AG04450 (cell line): Measurements from ENCODE around the gene MED29. TPM values are rescaled to one million over a fixed set of nuclear protein-coding genes. Genes with fewer than 3 reads are reported as not detected.

Source experiments
- CTCF ChIA-PET: fragments of 300-600, 350-600 bp; formaldehyde crosslinking; extraction: SDS; loops from one replicate; lab custom pipeline; 2022; ENCODE audit warnings: antibody characterized with exemption, inconsistent platforms; lab: Charles Lee
- POLR2A ChIA-PET: fragments of 350-600 bp; formaldehyde crosslinking; extraction: SDS; loops from one replicate; lab custom pipeline; 2021; ENCODE audit warnings: antibody characterized with exemption, inconsistent platforms; lab: Yijun Ruan, JAX
- DNase-seq: peaks from one replicate; pipeline ENCODE4 v3.0.0-alpha.2; 2011; ENCODE audit warnings: low read depth, low spot score
- H3K27ac ChIP-seq: one replicate; pipeline ENCODE4 v1.5.1; 2012; ENCODE audit warnings: low read depth, low read length, control low read depth
- H3K27me3 ChIP-seq: one replicate; pipeline ENCODE4 v1.6.0; 2012; ENCODE audit warnings: low read length; ENCODE audit not compliant: control insufficient read depth, insufficient read depth
- H3K4me3 ChIP-seq: 2 replicates; pipeline ENCODE4 v1.5.1; 2011; ENCODE audit warnings: mild to moderate bottlenecking, low read depth, low read length, control low read depth
- H3K9me3 ChIP-seq: 2 replicates; pipeline ENCODE4 v1.5.1; 2012; ENCODE audit warnings: low read length; ENCODE audit not compliant: control insufficient read depth, insufficient read depth
- polyA plus RNA-seq: library from polyadenylated mRNA; depleted of rRNA; stranded (reverse); fragments of >200 nt; gene quantifications from 2 replicates; pipeline ENCODE4 v1.2.3, GENCODE V29; 2011
- TF ChIP-seq, protein P1 (sequence below): IDR thresholded peaks from 2 replicates; pipeline ENCODE4 v1.5.1; 2011; ENCODE audit warnings: low read depth, low read length, control low read depth, inconsistent platforms

Gene MED29
- polyA plus RNA-seq, 1 experiment: 28.0 TPM

DNA sequence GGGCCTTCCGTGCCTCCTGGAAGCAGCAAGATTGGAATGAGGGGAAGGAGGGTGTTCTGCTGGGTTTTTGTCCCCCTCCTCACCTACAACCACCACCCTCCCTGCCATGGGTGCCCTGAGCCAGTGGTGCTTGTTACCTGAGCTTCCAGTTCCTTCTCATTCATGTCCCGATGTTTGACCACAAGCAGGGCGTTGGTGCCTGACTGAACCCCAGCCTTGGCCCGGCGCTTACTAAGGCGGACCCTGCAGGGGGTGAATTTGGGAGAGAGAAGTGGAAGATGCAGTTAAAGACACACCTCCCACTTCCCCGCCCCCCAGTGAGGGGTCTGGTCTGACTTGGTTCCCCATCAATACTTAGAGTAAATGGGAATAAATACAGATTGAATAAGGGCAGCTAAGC is 4.6 kb upstream of the MED29 start:
- TF ChIP-seq, protein P1, sequence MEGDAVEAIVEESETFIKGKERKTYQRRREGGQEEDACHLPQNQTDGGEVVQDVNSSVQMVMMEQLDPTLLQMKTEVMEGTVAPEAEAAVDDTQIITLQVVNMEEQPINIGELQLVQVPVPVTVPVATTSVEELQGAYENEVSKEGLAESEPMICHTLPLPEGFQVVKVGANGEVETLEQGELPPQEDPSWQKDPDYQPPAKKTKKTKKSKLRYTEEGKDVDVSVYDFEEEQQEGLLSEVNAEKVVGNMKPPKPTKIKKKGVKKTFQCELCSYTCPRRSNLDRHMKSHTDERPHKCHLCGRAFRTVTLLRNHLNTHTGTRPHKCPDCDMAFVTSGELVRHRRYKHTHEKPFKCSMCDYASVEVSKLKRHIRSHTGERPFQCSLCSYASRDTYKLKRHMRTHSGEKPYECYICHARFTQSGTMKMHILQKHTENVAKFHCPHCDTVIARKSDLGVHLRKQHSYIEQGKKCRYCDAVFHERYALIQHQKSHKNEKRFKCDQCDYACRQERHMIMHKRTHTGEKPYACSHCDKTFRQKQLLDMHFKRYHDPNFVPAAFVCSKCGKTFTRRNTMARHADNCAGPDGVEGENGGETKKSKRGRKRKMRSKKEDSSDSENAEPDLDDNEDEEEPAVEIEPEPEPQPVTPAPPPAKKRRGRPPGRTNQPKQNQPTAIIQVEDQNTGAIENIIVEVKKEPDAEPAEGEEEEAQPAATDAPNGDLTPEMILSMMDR: no peak
- peaks cover 3% of the 10 kb centered on the region; the same call in 1 of the 2 replicates for H3K9me3 ChIP-seq
- DNase-seq: no peak
- H3K27ac ChIP-seq: no peak overlapping the region
- CTCF ChIA-PET: interaction anchor here (1.2 kb wide), 1 partner anchor 10 kb away, joined by 3 read pairs; no protein-coding TSS in a partner anchor
- no peak overlapping the region for H3K4me3 ChIP-seq
- no peaks in the 10 kb centered on the region for H3K27me3 ChIP-seq
- POLR2A ChIA-PET: no interaction called here

- POLR2A ChIA-PET: interaction anchor here (1.4 kb wide), 1 partner anchor 17 kb away, joined by 4 read pairs; no protein-coding TSS in a partner anchor
- TF ChIP-seq, protein P1: no peak
- CTCF ChIA-PET: interaction anchor here (0.8 kb wide), 1 partner anchor 9 kb away, joined by 4 read pairs; no protein-coding TSS in a partner anchor
- Histone ChIP-seq H3K27ac (no peak overlapping the region), H3K4me3 (no peak overlapping the region), H3K27me3 (no peaks in the 10 kb centered on the region), H3K9me3 (peaks cover 3% of the 10 kb centered on the region; the same call in 1 of the 2 replicates)
- DNase-seq: no peak
These were observed 2.5 kb upstream of the MED29 start for GRCh38 chr19:39388657-39389056.

DNA sequence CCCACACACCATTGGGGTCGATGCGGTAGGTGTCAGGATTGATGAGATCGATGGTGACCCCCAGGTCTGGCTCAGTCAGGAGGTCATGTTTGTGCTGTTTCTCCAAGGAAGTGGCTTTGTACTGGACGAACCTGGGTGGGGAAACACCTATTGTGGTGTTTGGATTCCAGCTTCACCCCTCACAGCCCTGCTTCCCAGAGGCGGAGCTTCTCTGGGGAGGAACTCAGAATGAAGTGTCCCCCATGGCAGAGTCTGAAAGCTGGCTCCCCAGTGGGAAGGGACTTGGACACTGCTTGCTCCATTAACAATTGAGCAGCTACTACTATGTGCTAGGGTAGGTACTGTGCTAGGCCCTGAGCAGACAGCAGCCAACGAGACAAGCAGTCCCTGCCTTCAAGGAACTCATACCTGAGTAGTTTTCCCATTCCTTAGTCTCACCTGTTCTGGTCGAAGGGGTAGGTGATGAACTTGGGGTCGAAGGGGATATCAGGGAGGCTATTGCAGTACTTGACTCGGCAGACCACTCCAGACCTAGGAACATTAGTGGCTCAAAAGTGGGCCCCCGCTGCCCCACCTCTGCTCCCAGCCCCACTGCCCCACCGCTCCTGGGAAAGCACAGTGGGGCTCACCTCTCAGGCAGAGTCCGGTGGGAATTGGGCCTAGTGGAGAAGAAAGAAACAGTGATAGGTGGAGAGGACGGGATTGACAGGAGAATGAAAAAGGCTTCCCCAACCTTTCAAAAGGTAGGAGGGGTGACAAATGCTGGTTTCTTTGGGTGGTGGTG is 1.4 kb upstream of the MED29 start:
- Histone ChIP-seq H3K4me3 (peak overlapping the region; percentile 99), H3K27me3 (no peaks in the 10 kb centered on the region), H3K27ac (no peak overlapping the region), H3K9me3 (peaks cover 3% of the 10 kb centered on the region; the same call in 1 of the 2 replicates)
- ChIA-PET POLR2A (interaction anchor here (1.6 kb wide), 1 partner anchor 31 kb away, joined by 4 read pairs; no protein-coding TSS in a partner anchor), CTCF (no interaction called here)
- TF ChIP-seq, protein P1: no peak
- no peak for DNase-seq

GRCh38 chr19:39390451-39390750 is 777 bp upstream of the MED29 start:
- ChIA-PET CTCF (no interaction called here), POLR2A (interaction anchor here (0.6 to 2.0 kb wide), 12 partner anchors 11 to 357 kb away, joined by 3 to 27 read pairs (median 8); partner anchors contain the start of genes PLEKHG2, RPS16, SAMD4B and ZFP36)
- no peak for DNase-seq
- TF ChIP-seq, protein P1: no peak
- H3K9me3 ChIP-seq: peaks cover 3% of the 10 kb centered on the region; the same call in 1 of the 2 replicates
- no peaks in the 10 kb centered on the region for H3K27me3 ChIP-seq
- H3K27ac ChIP-seq: peak overlapping the region; percentile 94
- H3K4me3 ChIP-seq: peak overlapping the region; percentile 99
